K562 (cell line): ENCODE results near the gene LRP6. TPM values are rescaled to one million over a fixed set of nuclear protein-coding genes. Genes with fewer than 3 reads are reported as not detected.

ENCODE experiments used
- ATAC-seq: fragments of 200-7000 bp; cut with Tn5 transposase; 3 replicates; pipeline ENCODE4 v1.9.1; 2020; ENCODE audit warnings: moderate library complexity
- BruUV-seq: library from RNA; stranded (reverse); fragments of 400-500 nt; replicated peaks from 2 replicates; lab custom pipeline; 2021; lab: Mats Ljungman, UMichigan
- CTCF ChIA-PET: fragments of 300-600 bp; formaldehyde crosslinking; extraction: SDS; loops from one replicate; lab custom pipeline; 2021; ENCODE audit warnings: low intra/inter-chr PET ratio; lab: Yijun Ruan, JAX
- POLR2A ChIA-PET: fragments of 300-600, 350-650 bp; sonication (Branson Sonifier 250); formaldehyde crosslinking; extraction: SDS; loops from one replicate; lab custom pipeline; 2021; ENCODE audit warnings: antibody characterized with exemption, inconsistent platforms; lab: Yijun Ruan, JAX
- DNase-seq, 4 experiments: peaks; one replicate each; pipeline versions ENCODE4 v3.0.0 to v3.0.0-alpha.2; 2011 to 2018; ENCODE audit warnings: low spot score in 3 of 4, mixed read lengths in 3 of 4; ENCODE audit errors: extremely low read depth in 1 of 4
- FAIRE-seq: peaks from 2 replicates; lab custom pipeline; 2011; peaks lifted over from hg19 to GRCh38; lab: Jason Lieb, UNC
- H2AFZ ChIP-seq: 2 replicates; pipeline ENCODE4 v1.6.0; 2011; ENCODE audit warnings: low read depth, low read length, control low read depth, inconsistent platforms
- H3K27ac ChIP-seq: fragments of 200-600 bp; 3 replicates; pipeline ENCODE4 v1.8.0; 2011; ENCODE audit warnings: low read depth, mild to moderate bottlenecking, control low read depth, inconsistent platforms, low read length, moderate library complexity, mixed read lengths; ENCODE audit errors: extremely low read depth
- H3K27me3 ChIP-seq, 2 experiments: fragments of 300-600 bp in 1 of 2; 2 replicates in 1 of 2; 3 replicates in 1 of 2; pipeline versions ENCODE4 v1.6.0 to v1.8.0; 2011; ENCODE audit warnings: inconsistent platforms in 2 of 2, low read length in 2 of 2, mild to moderate bottlenecking in 1 of 2, mixed read lengths in 1 of 2, moderate library complexity in 1 of 2; ENCODE audit not compliant: control insufficient read depth in 2 of 2, insufficient read depth in 2 of 2
- H3K36me3 ChIP-seq: fragments of 300-600 bp; 3 replicates; pipeline ENCODE4 v1.8.0; 2011; ENCODE audit warnings: mild to moderate bottlenecking, low read length, inconsistent platforms; ENCODE audit not compliant: control insufficient read depth, insufficient read depth
- H3K4me1 ChIP-seq, 2 experiments: fragments of 200-600 bp in 1 of 2; replicated peaks in 1 of 2; 2 replicates in 1 of 2; 3 replicates in 1 of 2; pipeline versions ENCODE4 v1.5.1 to v1.8.0; 2011; ENCODE audit warnings: inconsistent platforms in 2 of 2, low read length in 2 of 2, mild to moderate bottlenecking in 1 of 2, mixed read lengths in 1 of 2, moderate library complexity in 1 of 2; ENCODE audit not compliant: control insufficient read depth in 2 of 2, insufficient read depth in 2 of 2
- H3K4me2 ChIP-seq: 2 replicates; pipeline ENCODE4 v1.6.1; 2011; ENCODE audit warnings: low read length, control low read depth, inconsistent platforms, mixed read lengths; ENCODE audit not compliant: insufficient read depth
- H3K4me3 ChIP-seq: fragments of 200-600 bp; sonication (generic), shearing (Covaris generic); 2 replicates; pipeline ENCODE4 v1.5.1; 2016; ENCODE audit warnings: control low read depth, inconsistent platforms
- H3K79me2 ChIP-seq: fragments of 200-600 bp; 3 replicates; pipeline ENCODE4 v1.8.0; 2011; ENCODE audit warnings: low read length, inconsistent platforms; ENCODE audit not compliant: control insufficient read depth, insufficient read depth
- H3K9ac ChIP-seq, 2 experiments: 2 replicates each; pipeline versions ENCODE4 v1.6.0 to v1.6.1; 2011; ENCODE audit warnings: low read depth in 2 of 2, low read length in 2 of 2, control low read depth in 1 of 2, inconsistent platforms in 1 of 2, mild to moderate bottlenecking in 1 of 2, mixed read lengths in 1 of 2; ENCODE audit not compliant: insufficient read depth in 1 of 2
- H3K9me1 ChIP-seq: one replicate; pipeline ENCODE4 v1.6.0; 2011; ENCODE audit warnings: inconsistent platforms, mild to moderate bottlenecking, low read length, moderate library complexity; ENCODE audit not compliant: control insufficient read depth, insufficient read depth
- H3K9me3 ChIP-seq: replicated peaks from 2 replicates; pipeline ENCODE4 v1.5.1; 2011; ENCODE audit warnings: low read depth, low read length, inconsistent platforms; ENCODE audit not compliant: control insufficient read depth, insufficient read depth
- H4K20me1 ChIP-seq: replicated peaks from 2 replicates; pipeline ENCODE4 v1.6.1; 2011; ENCODE audit warnings: low read length, inconsistent platforms, mixed read lengths; ENCODE audit not compliant: control insufficient read depth, insufficient read depth
- CBFA2T2 ChIP-seq: fragments of 450-650 bp; conservative IDR thresholded peaks from 2 replicates; pipeline ENCODE4 v1.6.1; 2017; ENCODE audit warnings: mild to moderate bottlenecking
- FUS ChIP-seq: fragments of 200-400 bp; formaldehyde crosslinking; optimal IDR thresholded peaks from 2 replicates; pipeline ENCODE3; 2017; ENCODE audit warnings: low read depth, low read length
- ILF3 ChIP-seq: fragments of 450-650 bp; IDR thresholded peaks from 2 replicates; pipeline ENCODE4 v1.6.1; 2018; ENCODE audit warnings: antibody characterized with exemption, mild to moderate bottlenecking, moderate library complexity, borderline replicate concordance
- JUND ChIP-seq, 2 experiments: IDR thresholded peaks; 2 replicates in 1 of 2; 3 replicates in 1 of 2; pipeline ENCODE4 v1.6.1; 2011; ENCODE audit warnings: borderline replicate concordance in 2 of 2, low read depth in 2 of 2, low read length in 2 of 2, improper control_type of control experiment in 1 of 2, missing biosample characterization in 1 of 2, missing genetic modification characterization in 1 of 2, missing genetic modification reagents in 1 of 2
- MYC ChIP-seq, 2 experiments: fragments of 250-450 bp in 1 of 2; sonication (Bioruptor Pico) in 1 of 2; IDR thresholded peaks; 2 replicates each; pipeline versions ENCODE4 v1.5.1 to v1.6.1; 2012 to 2021; ENCODE audit warnings: low read depth in 2 of 2, borderline replicate concordance in 1 of 2, improper control_type of control experiment in 1 of 2, low read length in 1 of 2, mild to moderate bottlenecking in 1 of 2, moderate library complexity in 1 of 2
- PRMT5 ChIP-seq: sonication (generic); formaldehyde crosslinking; IDR thresholded peaks from 2 replicates; pipeline ENCODE4 v1.5.0; 2020; ENCODE audit warnings: missing genetic modification reagents
- RBM22 ChIP-seq: fragments of 200-400 bp; formaldehyde crosslinking; IDR thresholded peaks from 2 replicates; pipeline ENCODE4 v1.6.1; 2018; ENCODE audit warnings: low read length, low read depth; ENCODE audit not compliant: poor library complexity, severe bottlenecking
- SREBF1 ChIP-seq: fragments of 150-350 bp; IDR thresholded peaks from 2 replicates; pipeline ENCODE4 v1.6.1; 2014; ENCODE audit warnings: antibody characterized with exemption, low read depth, low read length, borderline replicate concordance
- TEAD4 ChIP-seq, 2 experiments: sonication (generic) in 1 of 2; formaldehyde crosslinking in 1 of 2; IDR thresholded peaks; 2 replicates each; pipeline versions ENCODE4 v1.6.1 to v1.8.0; 2012 to 2022; ENCODE audit warnings: borderline replicate concordance in 1 of 2, inconsistent platforms in 1 of 2, low read length in 1 of 2, mild to moderate bottlenecking in 1 of 2, missing genetic modification reagents in 1 of 2
- ZNF77 ChIP-seq: fragments of 250-450 bp; sonication (Bioruptor Pico); IDR thresholded peaks from 2 replicates; pipeline ENCODE4 v1.5.0; 2020
- ZZZ3 ChIP-seq: fragments of 450-650 bp; IDR thresholded peaks from 2 replicates; pipeline ENCODE4 v1.6.1; 2016; ENCODE audit warnings: antibody characterized with exemption, mild to moderate bottlenecking, moderate library complexity
- WGBS: fragments of 100-300 bp; shearing (Covaris generic); methylation state at CpG from one replicate; pipeline ENCODE4 v1.1.6; 2016; ENCODE audit warnings: low coverage, mixed read lengths; ENCODE audit not compliant: insufficient coverage; ENCODE audit errors: missing lambda C conversion rate; 5-methylcytosine and 5-hydroxymethylcytosine counted together
- in situ Hi-C: fragments of 300-500 bp; cut with MboI; formaldehyde crosslinking; loops from 4 replicates; pipeline ENCODE4 v1.15.0; 2018; ENCODE audit warnings: inconsistent platforms, mixed read lengths
- intact Hi-C: fragments of 100-400 bp; cut with micrococcal nuclease; formaldehyde crosslinking; loops from 2 replicates; pipeline ENCODE4 v1.14.2; 2022
- polyA plus RNA-seq, 8 experiments: library from polyadenylated mRNA; depleted of rRNA in 4 of 8; stranded (reverse) in 5 of 8; unstranded in 3 of 8; fragments of >200 nt; fragmentation: Nextera tagmentation in 2 of 8; fragmentation: Illumina TruSeq in 1 of 8; extraction: Ambion mirVana in 2 of 8; extraction: Trizol in 1 of 8; gene quantifications; 2 replicates each; pipeline versions ENCODE4 v1.2.1 to v1.2.3, GENCODE V29; 2011 to 2014; ENCODE audit warnings: inconsistent platforms in 1 of 8, missing spikeins in 1 of 8
- total RNA-seq, 7 experiments: library from RNA; depleted of rRNA in 6 of 7; stranded (reverse); fragments of >200 nt in 6 of 7; fragmentation: Illumina TruSeq in 2 of 7; extraction: Trizol in 2 of 7; gene quantifications; 2 replicates each; pipeline versions ENCODE4 v1.2.1 to v1.2.3, GENCODE V29; 2011 to 2021; ENCODE audit warnings: low replicate concordance in 1 of 7
- TF ChIP-seq, protein P1 (sequence below): fragments of 450-650 bp; IDR thresholded peaks from 2 replicates; pipeline ENCODE4 v1.6.1; 2018; ENCODE audit not compliant: partially characterized antibody

LRP6 gene
- total and polyA plus RNA-seq, 9 of the 15 experiments (the other 6 are each of a cell fraction or from before 2014, with no cell fraction given): 3.0 to 17.0 (median 10.8) TPM

DNA sequence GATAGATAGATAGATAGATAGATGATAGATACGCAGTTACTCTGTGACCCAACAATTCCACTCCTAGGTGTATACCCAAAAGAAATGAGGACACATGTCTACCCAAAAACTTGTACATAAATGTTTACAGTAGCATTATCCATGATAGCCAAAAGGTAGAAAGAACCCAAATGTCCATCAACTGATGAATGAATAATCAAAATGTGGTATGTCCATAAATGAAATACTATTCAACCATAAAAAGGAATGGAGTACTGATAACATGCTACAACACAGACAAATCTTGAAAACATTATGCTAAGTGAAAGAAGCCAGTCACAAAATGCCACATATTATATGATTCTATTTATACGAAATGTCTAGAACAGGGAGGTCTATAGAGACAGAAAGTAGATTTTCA lies 36.1 kb upstream of the LRP6 start:
- H3K36me3 ChIP-seq: no peaks in the 10 kb centered on the region
- no TSS peak for BruUV-seq
- no peaks in the 10 kb centered on the region for H3K9me1 ChIP-seq
- FAIRE-seq (no peak), DNase-seq (no peak), ATAC-seq (no peak)
- ChIA-PET POLR2A (no interaction called here), CTCF (no interaction called here)
- no peaks in the 10 kb centered on the region for H3K27me3 ChIP-seq
- 73% methylated on average over 1 of the region's 2 CpGs for WGBS
- in situ Hi-C loops (no loop called here), intact Hi-C loops (no loop called here)
- H3K4me2 ChIP-seq: no peak overlapping the region
- H2AFZ ChIP-seq: no peak overlapping the region
- H3K4me3 ChIP-seq: no peak overlapping the region
- H3K4me1 ChIP-seq: no peaks in the 10 kb centered on the region
- no peak overlapping the region for H3K27ac ChIP-seq
- no peaks in the 10 kb centered on the region for H4K20me1 ChIP-seq
- H3K79me2 ChIP-seq: no peaks in the 10 kb centered on the region
- TF ChIP-seq FUS: no peak
- TF ChIP-seq MYC (IDR thresholded peaks at IDR 0.05; ENCODE audit: low read depth, low read length): no peak
- no peak for TF ChIP-seq MYC (CRISPR knock-in tag; IDR thresholded peaks at IDR 0.05; ENCODE audit: borderline replicate concordance, low read depth)
- no peak for TF ChIP-seq JUND (IDR thresholded peaks at IDR 0.05; ENCODE audit: borderline replicate concordance, low read depth, low read length)
- TF ChIP-seq JUND (tag; IDR thresholded peaks at IDR 0.05; ENCODE audit: borderline replicate concordance, low read depth, low read length): no peak
- no peak for TF ChIP-seq PRMT5 (CRISPR knock-in tag)
- no peaks in the 10 kb centered on the region for H3K9me3 ChIP-seq
- no peak overlapping the region for H3K9ac ChIP-seq

DNA sequence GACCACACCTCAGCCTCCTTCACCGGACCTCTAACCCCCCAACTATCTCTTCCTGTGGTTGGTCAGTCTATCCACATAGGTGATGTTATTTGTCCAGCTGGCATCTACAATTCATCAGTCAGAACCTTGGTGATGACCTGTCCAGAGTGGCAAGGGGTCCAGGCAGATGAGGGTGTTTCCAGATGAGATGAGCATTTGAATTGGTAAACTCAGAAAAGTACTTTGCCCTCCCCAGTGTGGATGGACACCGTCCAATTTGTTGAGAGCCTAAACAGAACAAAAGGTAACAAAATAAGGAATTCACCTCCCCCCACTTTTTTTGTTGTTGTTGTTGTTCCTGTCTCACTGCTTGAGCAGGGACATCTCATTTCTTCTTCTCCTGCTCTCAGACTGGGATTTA lies 34.3 kb upstream of the LRP6 start:
- FAIRE-seq (no peak), DNase-seq (no peak), ATAC-seq (no peak)
- H3K79me2 ChIP-seq: no peaks in the 10 kb centered on the region
- H3K4me3 ChIP-seq: no peak overlapping the region
- in situ Hi-C loops (no loop called here), intact Hi-C loops (no loop called here)
- no peaks in the 10 kb centered on the region for H4K20me1 ChIP-seq
- no peak overlapping the region for H3K9ac ChIP-seq
- H3K27ac ChIP-seq: no peak overlapping the region
- no peaks in the 10 kb centered on the region for H3K4me1 ChIP-seq
- ChIA-PET POLR2A (no interaction called here), CTCF (no interaction called here)
- H3K27me3 ChIP-seq: no peaks in the 10 kb centered on the region
- no peaks in the 10 kb centered on the region for H3K36me3 ChIP-seq
- WGBS: 0% methylated on average over 1 of the region's 2 CpGs
- no peaks in the 10 kb centered on the region for H3K9me3 ChIP-seq
- H2AFZ ChIP-seq: no peak overlapping the region
- no peaks in the 10 kb centered on the region for H3K9me1 ChIP-seq
- H3K4me2 ChIP-seq: no peak overlapping the region
- BruUV-seq: no TSS peak
- TF ChIP-seq ZNF77 (CRISPR knock-in tag) (no peak), ILF3 (no peak), JUND (IDR thresholded peaks at IDR 0.05; ENCODE audit: borderline replicate concordance, low read depth, low read length) (no peak), JUND (tag; IDR thresholded peaks at IDR 0.05; ENCODE audit: borderline replicate concordance, low read depth, low read length) (no peak), SREBF1 (no peak), ZZZ3 (no peak), RBM22 (no peak), CBFA2T2 (no peak), TEAD4 (IDR thresholded peaks at IDR 0.05; ENCODE audit: low read length) (no peak), TEAD4 (CRISPR knock-in tag; IDR thresholded peaks at IDR 0.05; ENCODE audit: borderline replicate concordance) (no peak)
- TF ChIP-seq, protein P1, sequence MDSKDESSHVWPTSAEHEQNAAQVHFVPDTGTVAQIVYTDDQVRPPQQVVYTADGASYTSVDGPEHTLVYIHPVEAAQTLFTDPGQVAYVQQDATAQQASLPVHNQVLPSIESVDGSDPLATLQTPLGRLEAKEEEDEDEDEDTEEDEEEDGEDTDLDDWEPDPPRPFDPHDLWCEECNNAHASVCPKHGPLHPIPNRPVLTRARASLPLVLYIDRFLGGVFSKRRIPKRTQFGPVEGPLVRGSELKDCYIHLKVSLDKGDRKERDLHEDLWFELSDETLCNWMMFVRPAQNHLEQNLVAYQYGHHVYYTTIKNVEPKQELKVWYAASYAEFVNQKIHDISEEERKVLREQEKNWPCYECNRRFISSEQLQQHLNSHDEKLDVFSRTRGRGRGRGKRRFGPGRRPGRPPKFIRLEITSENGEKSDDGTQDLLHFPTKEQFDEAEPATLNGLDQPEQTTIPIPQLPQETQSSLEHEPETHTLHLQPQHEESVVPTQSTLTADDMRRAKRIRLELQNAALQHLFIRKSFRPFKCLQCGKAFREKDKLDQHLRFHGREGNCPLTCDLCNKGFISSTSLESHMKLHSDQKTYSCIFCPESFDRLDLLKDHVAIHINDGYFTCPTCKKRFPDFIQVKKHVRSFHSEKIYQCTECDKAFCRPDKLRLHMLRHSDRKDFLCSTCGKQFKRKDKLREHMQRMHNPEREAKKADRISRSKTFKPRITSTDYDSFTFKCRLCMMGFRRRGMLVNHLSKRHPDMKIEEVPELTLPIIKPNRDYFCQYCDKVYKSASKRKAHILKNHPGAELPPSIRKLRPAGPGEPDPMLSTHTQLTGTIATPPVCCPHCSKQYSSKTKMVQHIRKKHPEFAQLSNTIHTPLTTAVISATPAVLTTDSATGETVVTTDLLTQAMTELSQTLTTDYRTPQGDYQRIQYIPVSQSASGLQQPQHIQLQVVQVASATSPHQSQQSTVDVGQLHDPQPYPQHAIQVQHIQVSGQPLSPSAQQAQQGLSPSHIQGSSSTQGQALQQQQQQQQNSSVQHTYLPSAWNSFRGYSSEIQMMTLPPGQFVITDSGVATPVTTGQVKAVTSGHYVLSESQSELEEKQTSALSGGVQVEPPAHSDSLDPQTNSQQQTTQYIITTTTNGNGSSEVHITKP: no peak
